ENCODE measurements around the gene KCNG2.

The KCNG2 gene

DNA sequence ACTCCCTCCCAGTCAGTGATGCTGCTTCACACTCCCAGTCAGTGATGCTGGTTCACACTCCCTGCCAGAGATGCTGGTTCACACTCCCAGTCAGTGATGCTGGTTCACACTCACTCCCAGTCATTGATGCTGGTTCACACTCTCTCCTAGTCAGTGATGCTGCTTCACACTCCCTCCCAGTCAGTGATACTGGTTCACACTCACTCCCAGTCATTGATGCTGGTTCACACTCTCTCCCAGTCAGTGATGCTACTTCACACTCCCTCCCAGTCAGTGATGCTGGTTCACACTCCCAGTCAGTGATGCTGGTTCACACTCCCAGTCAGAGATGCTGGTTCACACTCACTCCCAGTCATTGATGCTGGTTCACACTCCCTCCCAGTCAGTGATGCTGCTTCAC, 34.3 kb upstream of the KCNG2 start:
- Histone ChIP-seq H3K9ac (ENCODE audit: low read length) (no peak overlapping the region), H3K4me3 (ENCODE audit: low read depth, low read length, poor library complexity, severe bottlenecking) (no peak overlapping the region), H3K4me2 (ENCODE audit: low read length) (no peak overlapping the region), H3K27me3 (ENCODE audit: insufficient read depth, low read length) (peaks cover 5% of the 10 kb centered on the region; the same call in 1 of the 2 replicates), H3F3A (ENCODE audit: insufficient read depth, low read length) (no peaks in the 10 kb centered on the region), H3K9me3 (ENCODE audit: low read length) (peaks cover 9% of the 10 kb centered on the region; the same call in 1 of the 2 replicates), H3K4me1 (ENCODE audit: insufficient read depth, low read length, severe bottlenecking) (no peaks in the 10 kb centered on the region), H2AFZ (ENCODE audit: low read length) (no peak overlapping the region), H4K20me1 (ENCODE audit: insufficient read depth, low read length) (no peaks in the 10 kb centered on the region), H3K36me3 (ENCODE audit: insufficient read depth, low read length) (no peaks in the 10 kb centered on the region; the same call in 1 of the 2 replicates), H3K79me2 (ENCODE audit: insufficient read depth, low read length) (no peaks in the 10 kb centered on the region), H3K27ac (ENCODE audit: low read depth, low read length, poor library complexity, severe bottlenecking) (no peak overlapping the region), H3K9me2 (ENCODE audit: low read depth, low read length) (no peaks in the 10 kb centered on the region)
- no peak for TF ChIP-seq EZH2 (IDR thresholded peaks at IDR 0.05; ENCODE audit: borderline replicate concordance, low read length)
- TF ChIP-seq, protein P1, sequence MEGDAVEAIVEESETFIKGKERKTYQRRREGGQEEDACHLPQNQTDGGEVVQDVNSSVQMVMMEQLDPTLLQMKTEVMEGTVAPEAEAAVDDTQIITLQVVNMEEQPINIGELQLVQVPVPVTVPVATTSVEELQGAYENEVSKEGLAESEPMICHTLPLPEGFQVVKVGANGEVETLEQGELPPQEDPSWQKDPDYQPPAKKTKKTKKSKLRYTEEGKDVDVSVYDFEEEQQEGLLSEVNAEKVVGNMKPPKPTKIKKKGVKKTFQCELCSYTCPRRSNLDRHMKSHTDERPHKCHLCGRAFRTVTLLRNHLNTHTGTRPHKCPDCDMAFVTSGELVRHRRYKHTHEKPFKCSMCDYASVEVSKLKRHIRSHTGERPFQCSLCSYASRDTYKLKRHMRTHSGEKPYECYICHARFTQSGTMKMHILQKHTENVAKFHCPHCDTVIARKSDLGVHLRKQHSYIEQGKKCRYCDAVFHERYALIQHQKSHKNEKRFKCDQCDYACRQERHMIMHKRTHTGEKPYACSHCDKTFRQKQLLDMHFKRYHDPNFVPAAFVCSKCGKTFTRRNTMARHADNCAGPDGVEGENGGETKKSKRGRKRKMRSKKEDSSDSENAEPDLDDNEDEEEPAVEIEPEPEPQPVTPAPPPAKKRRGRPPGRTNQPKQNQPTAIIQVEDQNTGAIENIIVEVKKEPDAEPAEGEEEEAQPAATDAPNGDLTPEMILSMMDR (IDR thresholded peaks at IDR 0.05; ENCODE audit: low read length) = no peak

DNA sequence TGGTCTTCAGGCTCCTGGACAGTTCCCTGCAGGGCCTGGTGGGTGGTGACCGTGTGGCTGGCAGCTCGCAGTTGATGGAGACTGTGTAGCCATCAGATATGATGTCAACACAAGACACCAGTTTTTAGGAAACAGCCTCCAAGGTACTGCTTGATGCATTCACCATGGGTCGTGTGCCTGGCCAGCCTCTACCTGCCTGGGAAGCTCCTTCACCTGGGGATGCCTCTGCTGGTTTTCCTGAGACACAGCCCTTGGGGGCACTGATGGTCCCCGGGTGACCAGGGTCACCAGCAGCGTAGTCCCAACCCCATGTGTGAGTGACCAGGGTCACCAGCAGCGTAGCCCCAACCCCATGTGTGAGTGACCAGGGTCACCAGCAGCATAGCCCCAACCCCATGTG, 33.6 kb upstream of the KCNG2 start:
- Histone ChIP-seq H3F3A (ENCODE audit: insufficient read depth, low read length) (no peaks in the 10 kb centered on the region), H4K20me1 (ENCODE audit: insufficient read depth, low read length) (no peaks in the 10 kb centered on the region), H3K27me3 (ENCODE audit: insufficient read depth, low read length) (peaks cover 5% of the 10 kb centered on the region; the same call in 1 of the 2 replicates), H3K9me2 (ENCODE audit: low read depth, low read length) (no peaks in the 10 kb centered on the region), H3K9ac (ENCODE audit: low read length) (no peak overlapping the region), H3K4me3 (ENCODE audit: low read depth, low read length, poor library complexity, severe bottlenecking) (no peak overlapping the region), H3K4me1 (ENCODE audit: insufficient read depth, low read length, severe bottlenecking) (no peaks in the 10 kb centered on the region), H3K27ac (ENCODE audit: low read depth, low read length, poor library complexity, severe bottlenecking) (no peak overlapping the region), H3K9me3 (ENCODE audit: low read length) (peaks cover 4% of the 10 kb centered on the region; the same call in 1 of the 2 replicates), H3K4me2 (ENCODE audit: low read length) (no peak overlapping the region), H3K79me2 (ENCODE audit: insufficient read depth, low read length) (no peaks in the 10 kb centered on the region), H3K36me3 (ENCODE audit: insufficient read depth, low read length) (no peaks in the 10 kb centered on the region; the same call in 1 of the 2 replicates), H2AFZ (ENCODE audit: low read length) (no peak overlapping the region)
- TF ChIP-seq, protein P1 (IDR thresholded peaks at IDR 0.05; ENCODE audit: low read length) = no peak
- no peak for TF ChIP-seq EZH2 (IDR thresholded peaks at IDR 0.05; ENCODE audit: borderline replicate concordance, low read length)

DNA sequence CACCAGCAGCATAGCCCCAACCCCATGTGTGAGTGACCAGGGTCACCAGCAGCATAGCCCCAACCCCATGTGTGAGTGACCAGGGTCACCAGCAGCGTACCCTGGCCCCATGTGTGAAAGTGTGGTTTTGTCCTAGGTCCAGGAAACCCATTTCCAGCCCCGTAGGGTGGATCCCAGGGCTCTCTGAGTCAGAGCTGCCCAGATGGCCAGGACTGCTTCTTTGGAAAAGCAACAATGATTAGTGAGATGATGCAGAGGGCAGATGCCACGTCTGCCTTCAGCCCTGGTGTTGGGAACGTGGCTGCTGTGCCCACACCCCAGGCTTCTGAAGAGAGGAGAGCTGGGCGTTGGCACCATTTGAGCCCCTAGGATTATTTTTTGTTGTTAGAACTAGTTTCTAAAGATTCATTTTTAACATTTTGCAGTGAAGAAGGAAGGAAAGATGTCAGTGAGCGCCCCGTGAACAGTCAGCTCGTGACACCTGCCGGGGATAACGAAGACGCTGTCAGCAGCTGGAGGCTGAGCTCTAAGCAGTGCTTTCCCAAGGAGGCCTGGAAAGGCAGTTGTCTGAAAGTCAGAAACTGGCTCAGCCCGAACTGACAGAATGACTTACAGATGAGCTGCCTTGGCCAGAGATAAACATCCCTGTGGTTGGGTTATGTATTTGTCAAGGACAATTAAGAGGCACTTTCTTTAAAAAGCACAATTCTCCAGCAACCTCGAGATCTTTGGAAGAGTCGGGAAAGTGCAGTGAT, 32.1 kb upstream of the KCNG2 start:
- Histone ChIP-seq H3K4me2 (ENCODE audit: low read length) (no peak overlapping the region), H3K79me2 (ENCODE audit: insufficient read depth, low read length) (no peaks in the 10 kb centered on the region), H4K20me1 (ENCODE audit: insufficient read depth, low read length) (no peaks in the 10 kb centered on the region), H3K4me1 (ENCODE audit: insufficient read depth, low read length, severe bottlenecking) (no peaks in the 10 kb centered on the region), H3K9me2 (ENCODE audit: low read depth, low read length) (no peaks in the 10 kb centered on the region), H3K9ac (ENCODE audit: low read length) (no peak overlapping the region), H3K27me3 (ENCODE audit: insufficient read depth, low read length) (peaks cover 8% of the 10 kb centered on the region; the same call in 1 of the 2 replicates), H3K4me3 (ENCODE audit: low read depth, low read length, poor library complexity, severe bottlenecking) (no peak overlapping the region), H3K27ac (ENCODE audit: low read depth, low read length, poor library complexity, severe bottlenecking) (no peak overlapping the region), H3F3A (ENCODE audit: insufficient read depth, low read length) (no peaks in the 10 kb centered on the region), H2AFZ (ENCODE audit: low read length) (no peak overlapping the region), H3K9me3 (ENCODE audit: low read length) (0 out of 2 replicates have a peak, but pooled peaks cover 3% of the 10 kb centered on the region), H3K36me3 (ENCODE audit: insufficient read depth, low read length) (no peaks in the 10 kb centered on the region; the same call in 1 of the 2 replicates)
- TF ChIP-seq, protein P1 (IDR thresholded peaks at IDR 0.05; ENCODE audit: low read length) = no peak
- no peak for TF ChIP-seq EZH2 (IDR thresholded peaks at IDR 0.05; ENCODE audit: borderline replicate concordance, low read length)
